Amygdala (tissue), 56 donors: ENCODE measurements around the gene MAPKBP1.

Experiments
- DNase-seq, 56 donors: peaks; one replicate each; lab custom pipeline; 2025; lab: John Stamatoyannopoulos, UW

Gene MAPKBP1

GRCh38 chr15:41804916-41805666, 30.8 kb downstream of the MAPKBP1 start:
- no peak for DNase-seq

- no peak for DNase-seq
These were observed 31.4 kb downstream of the MAPKBP1 start for GRCh38 chr15:41805711-41806110.

DNA sequence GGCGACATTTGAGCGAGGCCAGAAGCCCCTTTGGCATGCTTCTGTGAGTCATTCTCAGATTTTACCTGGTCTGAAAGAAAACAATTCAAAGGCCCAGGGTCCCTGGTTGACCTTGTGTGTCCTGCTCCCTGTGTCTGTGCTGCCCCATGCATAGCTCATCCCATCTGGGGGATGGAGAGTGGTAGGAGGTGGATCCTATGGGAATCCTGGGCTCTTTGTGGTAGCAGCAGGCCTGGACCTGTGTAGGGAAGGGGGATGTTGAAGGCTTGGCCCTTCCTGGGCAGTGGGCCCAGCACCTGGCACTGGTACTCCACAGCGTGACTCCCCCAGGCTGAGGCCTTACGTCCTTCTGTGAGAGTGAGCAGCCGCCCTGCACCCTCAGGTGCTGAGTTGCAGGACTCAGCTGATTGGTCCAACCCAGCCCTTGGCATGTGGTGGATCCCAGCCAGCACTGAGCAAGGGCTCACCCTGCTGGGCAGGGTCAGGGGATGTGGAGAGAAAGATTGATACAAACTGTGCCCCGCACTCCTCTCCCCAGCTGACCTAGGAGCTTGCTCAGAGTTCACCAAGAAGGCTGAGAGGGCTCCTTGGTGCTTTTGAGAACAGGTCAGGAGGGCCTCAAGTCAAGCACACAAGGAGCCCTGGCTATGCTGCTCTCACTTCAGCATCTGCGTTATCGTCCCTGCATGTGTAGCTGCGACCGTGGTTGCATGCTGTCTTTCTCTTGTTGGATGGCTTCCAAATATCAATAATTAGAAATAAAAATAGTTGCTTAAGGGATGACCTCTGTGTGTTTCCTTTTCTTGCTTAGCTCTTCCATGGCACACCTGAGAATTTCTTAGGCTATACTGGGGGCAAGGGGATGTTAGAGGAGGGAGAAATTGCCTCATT, 32.3 kb downstream of the MAPKBP1 start:
- peak in 1 of 56 donors; percentile 17 for DNase-seq

DNA sequence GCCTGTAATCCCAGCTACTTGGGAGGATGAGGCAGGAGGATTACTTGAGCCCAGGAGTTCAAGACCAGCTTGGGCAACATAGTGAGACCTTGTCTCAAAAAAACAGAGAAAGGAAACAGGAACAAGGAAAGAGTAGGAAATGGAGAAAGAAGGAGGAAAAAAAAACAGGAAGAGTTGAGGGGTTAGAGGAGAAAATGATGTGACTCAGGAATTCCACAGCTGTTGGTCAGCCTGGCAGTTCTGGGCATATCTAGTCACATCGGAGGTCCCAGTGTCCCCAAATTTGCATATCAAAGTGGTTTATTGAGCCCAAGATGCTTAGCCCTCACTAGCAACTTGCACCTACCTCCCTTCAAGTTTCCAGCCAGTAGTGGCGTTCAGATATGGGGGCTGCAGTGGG, 34.8 kb downstream of the MAPKBP1 start:
- DNase-seq: no peak

DNA sequence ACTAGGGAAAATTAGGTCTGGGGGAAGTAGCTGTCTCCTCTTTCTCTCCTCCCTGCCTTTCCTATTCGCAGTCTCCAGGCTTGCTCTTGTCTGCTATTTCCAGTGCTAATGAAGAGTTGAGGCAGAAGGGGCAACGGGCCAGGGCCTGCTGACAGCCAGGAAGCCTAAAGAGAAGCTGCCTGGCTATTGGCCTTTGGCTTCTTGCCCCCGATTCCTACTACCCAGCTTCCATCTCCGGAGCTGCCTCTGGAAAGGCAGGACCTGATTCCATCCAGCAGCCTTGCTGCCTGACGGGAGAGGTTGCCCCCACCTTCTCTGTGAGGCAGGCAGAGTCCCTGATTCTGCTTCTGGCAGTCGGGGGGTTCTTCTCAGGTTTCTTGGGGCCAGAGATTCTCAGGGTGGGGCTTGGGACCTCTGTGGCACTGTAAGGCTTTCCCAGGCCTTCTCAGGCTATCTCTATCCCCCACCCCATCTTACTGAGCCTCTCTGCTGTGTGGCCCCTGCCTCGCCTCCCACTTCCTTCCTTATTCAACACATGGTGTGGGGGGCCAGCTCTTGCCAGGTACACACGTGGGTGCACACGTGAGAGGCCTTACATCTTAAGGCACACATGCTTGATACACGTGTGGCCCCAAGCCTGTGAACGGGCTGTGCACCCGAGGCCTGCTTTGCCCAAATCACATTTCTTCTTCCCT, 35.4 kb downstream of the MAPKBP1 start:
- DNase-seq: peak in 1 of 56 donors; percentile 27

- no peak for DNase-seq
These were observed 36.6 kb downstream of the MAPKBP1 start for GRCh38 chr15:41810651-41811431.

- DNase-seq: peak in 53 of 56 donors; percentile 16 to 94 (median 63)
These were observed 37.3 kb downstream of the MAPKBP1 start for GRCh38 chr15:41811432-41812195.

DNA sequence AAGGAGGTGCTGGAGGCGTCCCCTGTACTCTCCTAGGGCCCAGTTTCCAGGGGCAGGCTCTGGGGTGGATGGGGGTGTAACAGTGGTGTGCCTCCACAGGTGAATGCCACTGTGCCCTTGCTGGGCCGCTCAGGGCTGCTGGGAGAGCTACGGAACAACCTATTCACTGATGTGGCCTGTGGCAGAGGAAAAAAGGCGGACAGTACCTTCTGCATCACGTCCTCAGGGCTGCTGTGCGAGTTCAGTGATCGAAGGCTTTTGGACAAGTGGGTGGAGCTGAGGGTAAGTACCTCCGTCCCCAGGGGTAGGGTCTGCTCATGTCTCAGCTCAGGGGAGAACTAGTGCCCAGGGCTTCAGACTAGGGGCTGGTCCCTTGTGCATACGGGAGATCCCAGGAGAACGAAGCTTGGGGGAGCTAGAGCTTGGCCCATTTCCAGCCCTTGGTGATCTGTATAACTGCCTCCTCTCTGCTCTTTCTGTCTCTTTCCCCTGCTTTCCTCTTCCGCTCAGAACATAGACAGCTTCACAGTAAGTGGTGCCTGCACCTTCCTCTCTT, 38.6 kb downstream of the MAPKBP1 start:
- DNase-seq: no peak

- no peak for DNase-seq
These were observed 39.1 kb downstream of the MAPKBP1 start for GRCh38 chr15:41813426-41813825.

GRCh38 chr15:41814534-41814933, 40.2 kb downstream of the MAPKBP1 start:
- DNase-seq: no peak

DNA sequence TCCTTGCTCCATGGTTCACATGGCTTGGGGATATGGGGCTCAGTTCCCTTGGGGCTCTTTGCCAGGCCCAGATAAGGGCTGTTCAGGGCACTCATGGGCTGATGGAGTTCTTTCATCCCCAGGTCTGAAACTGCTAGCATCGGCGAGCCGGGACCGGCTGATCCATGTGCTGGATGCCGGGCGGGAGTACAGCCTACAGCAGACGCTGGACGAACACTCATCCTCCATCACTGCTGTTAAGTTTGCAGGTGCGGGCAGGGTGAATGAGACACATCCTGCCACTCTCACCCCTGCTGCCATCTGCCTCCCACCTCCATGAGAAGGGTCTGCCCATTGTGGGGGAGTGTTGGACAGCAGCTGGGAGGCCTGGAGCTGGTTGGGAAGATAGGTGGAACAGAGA, 42.5 kb downstream of the MAPKBP1 start:
- no peak for DNase-seq

- no peak for DNase-seq
These were observed 43.0 kb downstream of the MAPKBP1 start for GRCh38 chr15:41817327-41817726.

GRCh38 chr15:41817781-41818180, 43.5 kb downstream of the MAPKBP1 start:
- DNase-seq: no peak

DNA sequence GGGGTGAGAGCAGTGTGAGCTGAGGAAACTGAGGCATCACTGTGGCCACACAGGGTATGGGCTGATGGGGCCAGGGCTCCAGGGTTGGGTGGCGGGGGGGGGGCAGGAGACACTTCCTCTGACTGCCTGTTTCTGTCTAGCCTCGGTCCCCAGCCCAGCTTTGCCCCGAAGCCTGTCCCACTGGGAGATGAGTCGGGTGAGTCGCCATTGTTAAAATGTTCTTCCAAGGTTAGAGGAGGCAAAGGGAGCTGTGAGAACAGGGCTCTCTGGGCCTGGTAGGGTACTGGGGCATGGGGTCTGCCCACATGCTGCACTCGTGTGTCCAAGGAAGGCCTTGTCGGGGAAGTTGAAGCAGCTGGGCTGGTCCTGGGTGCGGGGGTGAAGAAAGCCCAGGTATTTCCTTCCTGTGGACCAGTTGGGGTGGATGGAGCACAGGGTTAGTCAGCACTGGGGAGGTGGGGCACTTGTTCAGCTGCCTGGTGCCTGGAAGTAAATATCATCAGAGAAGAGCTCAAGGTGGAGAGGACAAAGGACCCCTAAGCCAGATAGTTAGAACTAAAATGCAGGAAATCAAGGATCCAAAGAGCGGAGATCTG, 45.3 kb downstream of the MAPKBP1 start:
- no peak for DNase-seq

DNA sequence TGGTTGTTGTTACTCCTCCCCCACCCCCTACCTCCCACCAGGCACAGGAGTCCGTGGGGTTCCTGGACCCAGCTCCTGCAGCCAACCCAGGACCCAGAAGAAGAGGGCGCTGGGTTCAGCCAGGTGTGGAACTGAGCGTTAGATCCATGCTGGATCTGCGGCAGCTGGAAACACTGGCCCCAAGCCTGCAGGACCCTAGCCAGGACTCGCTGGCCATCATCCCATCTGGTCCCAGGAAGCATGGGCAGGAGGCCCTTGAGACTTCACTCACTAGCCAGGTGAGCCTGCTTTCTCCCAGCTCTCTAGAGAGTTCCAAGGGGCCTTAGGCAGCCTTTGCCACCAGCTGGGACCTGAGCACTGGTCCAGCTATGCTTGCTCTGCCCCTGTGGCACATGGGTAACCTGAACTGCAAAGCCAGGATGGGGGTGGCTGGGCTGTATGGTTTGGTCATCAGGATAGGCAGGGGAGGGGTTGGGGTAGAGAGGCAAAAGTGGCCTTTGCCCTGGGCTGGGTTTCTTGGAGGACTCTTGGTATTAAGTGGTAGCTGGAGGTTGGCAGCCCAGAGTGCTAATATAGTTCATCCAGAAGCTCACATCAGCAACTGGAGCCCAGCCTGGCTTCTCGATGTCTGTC, 46.6 kb downstream of the MAPKBP1 start:
- DNase-seq: no peak

- peak in 8 of 56 donors; percentile 3 to 25 (median 18) for DNase-seq
These were observed 47.5 kb downstream of the MAPKBP1 start for GRCh38 chr15:41821831-41822230.

- DNase-seq: no peak
These were observed 48.2 kb downstream of the MAPKBP1 start for GRCh38 chr15:41822471-41822870.

DNA sequence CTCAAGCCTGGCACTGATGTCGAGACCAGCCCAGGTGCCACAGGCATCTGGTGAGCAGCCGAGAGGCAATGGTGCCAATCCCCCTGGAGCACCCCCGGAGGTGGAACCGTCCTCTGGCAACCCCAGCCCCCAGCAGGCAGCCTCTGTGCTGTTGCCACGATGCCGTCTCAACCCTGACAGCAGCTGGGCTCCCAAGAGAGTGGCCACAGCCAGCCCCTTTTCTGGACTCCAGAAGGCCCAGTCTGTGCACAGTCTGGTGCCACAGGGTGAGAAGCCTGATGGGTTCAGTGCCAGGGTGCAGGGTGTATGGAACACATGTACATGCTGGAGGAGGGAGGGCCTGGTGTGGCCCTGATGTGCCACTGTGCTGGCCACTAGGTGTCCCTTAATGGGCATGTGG, 48.7 kb downstream of the MAPKBP1 start:
- DNase-seq: no peak
